PC-9 (cell line): Measurements from ENCODE around the gene SHH. TPM values are rescaled to one million over a fixed set of nuclear protein-coding genes. Genes with fewer than 3 reads are reported as not detected.

ENCODE experiments used
- BruUV-seq: library from RNA; stranded (reverse); fragments of 400-500 nt; replicated peaks from 2 replicates; lab custom pipeline; 2021; lab: Mats Ljungman, UMichigan
- CTCF ChIA-PET: fragments of 300-600 bp; sonication (Branson Sonifier 250); formaldehyde crosslinking; loops from one replicate; lab custom pipeline; 2022; ENCODE audit warnings: antibody characterized with exemption; lab: Charles Lee
- POLR2A ChIA-PET: fragments of 300-600 bp; sonication (Branson Sonifier 250); formaldehyde crosslinking; loops from one replicate; lab custom pipeline; 2022; ENCODE audit warnings: antibody characterized with exemption; ENCODE audit not compliant: unreplicated experiment; lab: Charles Lee
- DNase-seq, 2 experiments: peaks; one replicate each; pipeline versions ENCODE4 v3.0.0 to v3.0.0-alpha.2; 2015 to 2022; ENCODE audit warnings: mixed read lengths in 1 of 2
- H2AFZ ChIP-seq: fragments of 200-600 bp; sonication (generic); 2 replicates; pipeline ENCODE4 v1.8.1; 2017; ENCODE audit warnings: antibody characterized with exemption
- H3F3A ChIP-seq: fragments of 200-600 bp; sonication (generic); 2 replicates; pipeline ENCODE4 v1.8.1; 2017; ENCODE audit warnings: antibody characterized with exemption, mild to moderate bottlenecking, low read depth; ENCODE audit not compliant: insufficient read depth
- H3K27ac ChIP-seq: fragments of 200-600 bp; sonication (generic); 2 replicates; pipeline ENCODE4 v1.6.1; 2016; ENCODE audit warnings: mixed run types
- H3K27me3 ChIP-seq: fragments of 200-600 bp; sonication (generic); 2 replicates; pipeline ENCODE4 v1.6.1; 2016; ENCODE audit warnings: low read depth, mixed run types; ENCODE audit not compliant: insufficient read depth
- H3K36me3 ChIP-seq: fragments of 200-600 bp; sonication (generic); 2 replicates; pipeline ENCODE4 v1.6.1; 2016; ENCODE audit warnings: low read depth, mixed run types
- H3K4me1 ChIP-seq: fragments of 200-600 bp; sonication (generic); replicated peaks from 2 replicates; pipeline ENCODE4 v1.6.1; 2016; ENCODE audit warnings: mixed run types; ENCODE audit not compliant: insufficient read depth
- H3K4me2 ChIP-seq: fragments of 200-600 bp; sonication (generic); 2 replicates; pipeline ENCODE4 v1.6.1; 2017; ENCODE audit warnings: mixed run types
- H3K4me3 ChIP-seq: fragments of 200-600 bp; sonication (generic); 2 replicates; pipeline ENCODE4 v1.6.1; 2016; ENCODE audit warnings: mixed run types
- H3K79me2 ChIP-seq: fragments of 200-600 bp; sonication (generic); 2 replicates; pipeline ENCODE4 v1.6.1; 2017; ENCODE audit warnings: low read depth, mixed run types
- H3K9me2 ChIP-seq: fragments of 200-600 bp; sonication (generic); 2 replicates; pipeline ENCODE4 v1.8.1; 2017; ENCODE audit warnings: mild to moderate bottlenecking; ENCODE audit not compliant: insufficient read depth
- H3K9me3 ChIP-seq: fragments of 200-600 bp; sonication (generic); 2 replicates; pipeline ENCODE4 v1.8.1; 2016; ENCODE audit warnings: low read depth; ENCODE audit not compliant: insufficient read depth
- H4K20me1 ChIP-seq: fragments of 200-600 bp; sonication (generic); 2 replicates; pipeline ENCODE4 v1.8.1; 2017; ENCODE audit not compliant: insufficient read depth
- EZH2 ChIP-seq: fragments of 200-600 bp; sonication (generic); IDR thresholded peaks from 2 replicates; pipeline ENCODE4 v1.8.0; 2017; ENCODE audit warnings: antibody characterized with exemption, low read depth
- intact Hi-C: fragments of 100-400 bp; cut with micrococcal nuclease; formaldehyde crosslinking; loops from one replicate; pipeline ENCODE4 v1.10.0; 2022; ENCODE audit not compliant: unreplicated experiment
- total RNA-seq: library from RNA; stranded (reverse); gene quantifications from 2 replicates; pipeline ENCODE4 v1.2.3, GENCODE V29; 2021
- TF ChIP-seq, protein P1 (sequence below): fragments of 200-600 bp; sonication (generic); conservative IDR thresholded peaks from 2 replicates; pipeline ENCODE4 v1.6.1; 2017; ENCODE audit warnings: mixed run types, antibody characterized with exemption, mild to moderate bottlenecking, moderate library complexity

Gene SHH
- total RNA-seq, 1 experiment from 2014 or later: not detected

- no peak for TF ChIP-seq EZH2
- TF ChIP-seq, protein P1, sequence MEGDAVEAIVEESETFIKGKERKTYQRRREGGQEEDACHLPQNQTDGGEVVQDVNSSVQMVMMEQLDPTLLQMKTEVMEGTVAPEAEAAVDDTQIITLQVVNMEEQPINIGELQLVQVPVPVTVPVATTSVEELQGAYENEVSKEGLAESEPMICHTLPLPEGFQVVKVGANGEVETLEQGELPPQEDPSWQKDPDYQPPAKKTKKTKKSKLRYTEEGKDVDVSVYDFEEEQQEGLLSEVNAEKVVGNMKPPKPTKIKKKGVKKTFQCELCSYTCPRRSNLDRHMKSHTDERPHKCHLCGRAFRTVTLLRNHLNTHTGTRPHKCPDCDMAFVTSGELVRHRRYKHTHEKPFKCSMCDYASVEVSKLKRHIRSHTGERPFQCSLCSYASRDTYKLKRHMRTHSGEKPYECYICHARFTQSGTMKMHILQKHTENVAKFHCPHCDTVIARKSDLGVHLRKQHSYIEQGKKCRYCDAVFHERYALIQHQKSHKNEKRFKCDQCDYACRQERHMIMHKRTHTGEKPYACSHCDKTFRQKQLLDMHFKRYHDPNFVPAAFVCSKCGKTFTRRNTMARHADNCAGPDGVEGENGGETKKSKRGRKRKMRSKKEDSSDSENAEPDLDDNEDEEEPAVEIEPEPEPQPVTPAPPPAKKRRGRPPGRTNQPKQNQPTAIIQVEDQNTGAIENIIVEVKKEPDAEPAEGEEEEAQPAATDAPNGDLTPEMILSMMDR: no peak
- Histone ChIP-seq H3K4me2 (no peak overlapping the region), H2AFZ (no peak overlapping the region), H3K27me3 (peaks cover 4% of the 10 kb centered on the region; the same call in 1 of the 2 replicates), H3K27ac (no peak overlapping the region), H3K9me3 (no peaks in the 10 kb centered on the region), H3K4me3 (no peak overlapping the region), H3F3A (peaks cover 11% of the 10 kb centered on the region; the same call in 1 of the 2 replicates), H3K79me2 (no peaks in the 10 kb centered on the region), H4K20me1 (no peaks in the 10 kb centered on the region), H3K4me1 (no peaks in the 10 kb centered on the region), H3K9me2 (no peaks in the 10 kb centered on the region), H3K36me3 (no peaks in the 10 kb centered on the region)
- CTCF ChIA-PET: no interaction called here
- intact Hi-C loops: no loop called here
- BruUV-seq: no TSS peak
- POLR2A ChIA-PET: no interaction called here
- DNase-seq: no peak
Measured at GRCh38 chr7:155790666-155791065, 21.6 kb downstream of the SHH start.

DNA sequence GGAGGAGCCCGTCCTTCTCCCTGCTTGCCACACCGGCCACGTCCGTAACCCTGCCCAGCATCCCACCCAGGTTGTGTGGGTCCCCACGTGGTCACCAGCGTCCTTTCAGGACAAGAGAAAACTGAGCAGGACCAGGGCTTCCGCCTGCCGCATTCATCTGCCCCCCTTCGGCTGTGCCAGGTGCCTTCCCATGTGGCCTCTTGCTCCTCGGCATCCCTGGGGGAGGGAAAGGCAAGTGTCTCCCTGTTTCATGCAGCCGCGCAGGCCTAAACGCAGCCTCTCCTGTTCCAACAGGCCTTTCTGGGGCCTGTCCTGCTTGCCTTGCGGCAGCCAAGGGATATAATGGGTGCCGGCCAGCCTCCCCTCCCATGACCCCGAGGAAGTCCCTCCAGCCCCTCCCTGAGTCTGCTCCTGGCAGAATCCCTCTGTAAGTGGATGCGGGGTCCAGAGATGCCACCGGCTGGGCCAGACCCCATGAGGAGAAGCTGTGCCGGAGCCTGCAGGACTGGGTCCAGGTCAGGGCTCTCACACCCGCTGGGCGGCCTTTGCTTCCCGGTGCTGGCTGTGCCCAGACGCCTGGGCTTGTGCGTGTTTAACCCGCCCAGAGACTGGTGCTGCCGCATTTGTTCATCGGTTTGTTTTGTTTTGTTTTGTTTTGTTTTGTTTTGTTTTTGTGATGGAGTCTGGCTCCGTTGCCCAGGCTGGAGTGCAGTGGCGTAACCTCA lies 23.1 kb downstream of the SHH start:
- ChIA-PET POLR2A (no interaction called here), CTCF (no interaction called here)
- BruUV-seq: no TSS peak
- no peak for TF ChIP-seq EZH2
- TF ChIP-seq, protein P1: no peak
- Histone ChIP-seq H2AFZ (no peak overlapping the region), H3K4me1 (no peaks in the 10 kb centered on the region), H3K79me2 (no peaks in the 10 kb centered on the region), H3K4me3 (no peak overlapping the region), H4K20me1 (no peaks in the 10 kb centered on the region), H3K27ac (no peak overlapping the region), H3K4me2 (no peak overlapping the region), H3K27me3 (no peaks in the 10 kb centered on the region), H3K9me3 (no peaks in the 10 kb centered on the region), H3F3A (peaks cover 13% of the 10 kb centered on the region; the same call in 1 of the 2 replicates), H3K36me3 (no peaks in the 10 kb centered on the region), H3K9me2 (no peaks in the 10 kb centered on the region)
- no peak for DNase-seq
- intact Hi-C loops: no loop called here

DNA sequence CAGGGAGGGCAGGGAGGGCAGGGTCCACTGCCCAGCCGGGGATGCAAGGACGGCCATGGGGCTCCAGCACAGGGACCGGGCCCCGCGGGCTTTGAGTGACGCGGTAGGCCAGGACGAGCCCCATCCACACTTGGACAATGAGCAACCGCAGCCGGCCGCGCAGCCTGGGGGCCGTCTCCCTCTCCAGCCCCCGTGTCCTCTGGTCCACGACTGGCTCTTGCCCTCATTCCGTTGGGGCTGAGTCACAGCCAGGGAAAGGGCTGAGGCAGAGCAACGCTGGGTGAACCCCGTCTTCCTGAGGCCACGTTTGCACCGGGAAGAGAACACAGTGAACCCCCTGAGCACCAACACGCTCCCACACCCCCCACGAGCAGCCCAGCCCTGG lies 23.7 kb downstream of the SHH start:
- Histone ChIP-seq H3K9me3 (no peaks in the 10 kb centered on the region), H3K27me3 (no peaks in the 10 kb centered on the region), H3K4me3 (no peak overlapping the region), H3K36me3 (no peaks in the 10 kb centered on the region), H3K27ac (no peak overlapping the region), H3K4me1 (no peaks in the 10 kb centered on the region), H3K79me2 (no peaks in the 10 kb centered on the region), H4K20me1 (no peaks in the 10 kb centered on the region), H3F3A (peaks cover 13% of the 10 kb centered on the region; the same call in 1 of the 2 replicates), H2AFZ (no peak overlapping the region), H3K9me2 (no peaks in the 10 kb centered on the region), H3K4me2 (no peak overlapping the region)
- TF ChIP-seq, protein P1: no peak
- no peak for TF ChIP-seq EZH2
- DNase-seq: no peak
- intact Hi-C loops: no loop called here
- POLR2A ChIA-PET: no interaction called here
- no TSS peak for BruUV-seq
- CTCF ChIA-PET: no interaction called here
